ENCODE measurements around the gene PTCD2. TPM values are rescaled to one million over a fixed set of nuclear protein-coding genes. Genes with fewer than 3 reads are reported as not detected.

PTCD2 gene
- total and polyA plus RNA-seq, 9 of the 15 experiments (the other 6 are each of a cell fraction or from before 2014, with no cell fraction given), result 11.9 to 28.5 (median 18.6) TPM

DNA sequence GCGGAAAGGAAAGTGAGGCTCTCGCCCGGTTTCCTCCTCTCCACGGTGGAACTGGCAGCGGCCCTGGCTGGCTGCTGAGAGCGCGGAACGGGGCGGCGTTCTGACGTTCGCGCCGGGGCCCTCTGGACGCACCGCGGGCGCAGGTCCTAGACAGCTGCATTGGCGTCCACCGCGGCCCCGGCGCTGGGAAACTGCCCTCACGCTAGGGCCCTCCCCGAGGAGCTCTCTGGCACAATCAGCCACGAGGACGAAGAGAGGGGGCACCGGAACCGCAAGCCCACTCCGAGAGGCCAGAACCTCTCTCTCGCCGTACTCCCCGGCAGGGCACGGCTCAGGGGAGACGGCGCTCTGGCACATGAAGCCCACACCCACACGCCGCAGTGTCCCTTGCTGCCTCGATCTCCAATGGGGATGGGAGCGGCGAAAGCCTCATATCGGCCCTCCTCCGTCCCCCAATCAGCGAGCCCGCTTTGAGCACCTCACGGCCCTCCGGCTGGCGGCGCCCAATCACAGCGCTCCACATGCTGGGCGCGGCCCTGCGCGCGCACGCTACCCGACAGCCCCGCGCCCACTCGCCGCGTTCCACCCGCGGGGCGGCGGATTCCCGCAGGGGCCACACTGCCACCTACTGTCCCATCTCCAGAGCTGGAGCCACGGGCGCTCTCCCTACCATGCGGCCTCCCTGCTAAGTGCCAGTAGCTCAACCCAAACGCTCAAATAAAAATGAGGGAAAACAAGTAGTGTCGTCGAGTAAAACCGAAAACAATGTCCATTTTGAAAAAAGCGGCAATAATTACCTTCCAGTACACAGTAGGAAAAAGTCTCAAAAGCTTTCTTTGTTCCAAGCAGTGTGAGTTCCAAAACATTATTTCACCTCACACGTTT, 12.0 kb upstream of the PTCD2 start (continued):
- TF ChIP-seq, protein P1, sequence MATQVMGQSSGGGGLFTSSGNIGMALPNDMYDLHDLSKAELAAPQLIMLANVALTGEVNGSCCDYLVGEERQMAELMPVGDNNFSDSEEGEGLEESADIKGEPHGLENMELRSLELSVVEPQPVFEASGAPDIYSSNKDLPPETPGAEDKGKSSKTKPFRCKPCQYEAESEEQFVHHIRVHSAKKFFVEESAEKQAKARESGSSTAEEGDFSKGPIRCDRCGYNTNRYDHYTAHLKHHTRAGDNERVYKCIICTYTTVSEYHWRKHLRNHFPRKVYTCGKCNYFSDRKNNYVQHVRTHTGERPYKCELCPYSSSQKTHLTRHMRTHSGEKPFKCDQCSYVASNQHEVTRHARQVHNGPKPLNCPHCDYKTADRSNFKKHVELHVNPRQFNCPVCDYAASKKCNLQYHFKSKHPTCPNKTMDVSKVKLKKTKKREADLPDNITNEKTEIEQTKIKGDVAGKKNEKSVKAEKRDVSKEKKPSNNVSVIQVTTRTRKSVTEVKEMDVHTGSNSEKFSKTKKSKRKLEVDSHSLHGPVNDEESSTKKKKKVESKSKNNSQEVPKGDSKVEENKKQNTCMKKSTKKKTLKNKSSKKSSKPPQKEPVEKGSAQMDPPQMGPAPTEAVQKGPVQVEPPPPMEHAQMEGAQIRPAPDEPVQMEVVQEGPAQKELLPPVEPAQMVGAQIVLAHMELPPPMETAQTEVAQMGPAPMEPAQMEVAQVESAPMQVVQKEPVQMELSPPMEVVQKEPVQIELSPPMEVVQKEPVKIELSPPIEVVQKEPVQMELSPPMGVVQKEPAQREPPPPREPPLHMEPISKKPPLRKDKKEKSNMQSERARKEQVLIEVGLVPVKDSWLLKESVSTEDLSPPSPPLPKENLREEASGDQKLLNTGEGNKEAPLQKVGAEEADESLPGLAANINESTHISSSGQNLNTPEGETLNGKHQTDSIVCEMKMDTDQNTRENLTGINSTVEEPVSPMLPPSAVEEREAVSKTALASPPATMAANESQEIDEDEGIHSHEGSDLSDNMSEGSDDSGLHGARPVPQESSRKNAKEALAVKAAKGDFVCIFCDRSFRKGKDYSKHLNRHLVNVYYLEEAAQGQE (IDR thresholded peaks at IDR 0.05; ENCODE audit: borderline replicate concordance), result peak; percentile 65; the same call in 1 of the 2 replicates
- TF ChIP-seq, protein P1 (CRISPR knock-in tag; IDR thresholded peaks at IDR 0.05; ENCODE audit: low read depth), result no peak
- TF ChIP-seq TRIM24 (IDR thresholded peaks at IDR 0.05), result no peak
- peak; percentile 85 for TF ChIP-seq TAF1 (IDR thresholded peaks at IDR 0.05; ENCODE audit: control insufficient read depth, extremely low read depth, insufficient read depth, low read length, severe bottlenecking)
- TF ChIP-seq ZNF766 (CRISPR knock-in tag; conservative IDR thresholded peaks at IDR 0.05), result peak; percentile 34; the same call in 1 of the 2 replicates
- TF ChIP-seq MYBL2 (IDR thresholded peaks at IDR 0.05; ENCODE audit: low read depth), result no peak
- no peak for TF ChIP-seq MYBL2 (CRISPR knock-in tag; IDR thresholded peaks at IDR 0.05; ENCODE audit: borderline replicate concordance)
- TF ChIP-seq RBM14 (IDR thresholded peaks at IDR 0.05; ENCODE audit: borderline replicate concordance, insufficient read depth, low read depth, low read length), result 0 out of 2 replicates have a peak, but pooled peaks have one; percentile 20
- TF ChIP-seq RCOR1 (IDR thresholded peaks at IDR 0.05; ENCODE audit: borderline replicate concordance in 1 of 2, low read depth in 2 of 2, low read length in 2 of 2), result peak in 1 of 2 experiments; percentile 63; a peak in 1 of 4 replicates
- TF ChIP-seq EP300 (IDR thresholded peaks at IDR 0.05; ENCODE audit: low read length), result no peak; the same call in 1 of the 2 replicates
- TF ChIP-seq, protein P2, sequence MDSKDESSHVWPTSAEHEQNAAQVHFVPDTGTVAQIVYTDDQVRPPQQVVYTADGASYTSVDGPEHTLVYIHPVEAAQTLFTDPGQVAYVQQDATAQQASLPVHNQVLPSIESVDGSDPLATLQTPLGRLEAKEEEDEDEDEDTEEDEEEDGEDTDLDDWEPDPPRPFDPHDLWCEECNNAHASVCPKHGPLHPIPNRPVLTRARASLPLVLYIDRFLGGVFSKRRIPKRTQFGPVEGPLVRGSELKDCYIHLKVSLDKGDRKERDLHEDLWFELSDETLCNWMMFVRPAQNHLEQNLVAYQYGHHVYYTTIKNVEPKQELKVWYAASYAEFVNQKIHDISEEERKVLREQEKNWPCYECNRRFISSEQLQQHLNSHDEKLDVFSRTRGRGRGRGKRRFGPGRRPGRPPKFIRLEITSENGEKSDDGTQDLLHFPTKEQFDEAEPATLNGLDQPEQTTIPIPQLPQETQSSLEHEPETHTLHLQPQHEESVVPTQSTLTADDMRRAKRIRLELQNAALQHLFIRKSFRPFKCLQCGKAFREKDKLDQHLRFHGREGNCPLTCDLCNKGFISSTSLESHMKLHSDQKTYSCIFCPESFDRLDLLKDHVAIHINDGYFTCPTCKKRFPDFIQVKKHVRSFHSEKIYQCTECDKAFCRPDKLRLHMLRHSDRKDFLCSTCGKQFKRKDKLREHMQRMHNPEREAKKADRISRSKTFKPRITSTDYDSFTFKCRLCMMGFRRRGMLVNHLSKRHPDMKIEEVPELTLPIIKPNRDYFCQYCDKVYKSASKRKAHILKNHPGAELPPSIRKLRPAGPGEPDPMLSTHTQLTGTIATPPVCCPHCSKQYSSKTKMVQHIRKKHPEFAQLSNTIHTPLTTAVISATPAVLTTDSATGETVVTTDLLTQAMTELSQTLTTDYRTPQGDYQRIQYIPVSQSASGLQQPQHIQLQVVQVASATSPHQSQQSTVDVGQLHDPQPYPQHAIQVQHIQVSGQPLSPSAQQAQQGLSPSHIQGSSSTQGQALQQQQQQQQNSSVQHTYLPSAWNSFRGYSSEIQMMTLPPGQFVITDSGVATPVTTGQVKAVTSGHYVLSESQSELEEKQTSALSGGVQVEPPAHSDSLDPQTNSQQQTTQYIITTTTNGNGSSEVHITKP (IDR thresholded peaks at IDR 0.05; ENCODE audit: partially characterized antibody), result peak; percentile 21
- TF ChIP-seq RAD21 (CRISPR knock-in tag; conservative IDR thresholded peaks at IDR 0.05 in 1 of 2, IDR thresholded peaks at IDR 0.05 in 1 of 2), result peak; percentile 77 to 90
- peak; percentile 82 for TF ChIP-seq TAF9B (IDR thresholded peaks at IDR 0.05; ENCODE audit: partially characterized antibody)
- no peak for TF ChIP-seq TEAD2 (tag; IDR thresholded peaks at IDR 0.05)
- no peak for TF ChIP-seq DDX20 (tag; IDR thresholded peaks at IDR 0.05; ENCODE audit: low read depth)
